ENCODE measurements around the gene GRWD1. TPM values are rescaled to one million over a fixed set of nuclear protein-coding genes. Genes with fewer than 3 reads are reported as not detected.

The GRWD1 gene
- total RNA-seq, 6 donors from 2014 or later: 10.5 to 44.1 (median 31.6) TPM

GRCh38 chr19:48475369-48476068 is 29.7 kb downstream of the GRWD1 start:
- H3K9me3 ChIP-seq: no peaks in the 10 kb centered on the region
- H3K4me1 ChIP-seq: peaks cover 4 to 20% (median 11%) of the 10 kb centered on the region in 4 donors
- no peak overlapping the region for H3K4me3 ChIP-seq
- peak overlapping the region in 1 of 4 donors; percentile 17 for H3K27ac ChIP-seq
- no peak for ATAC-seq (ENCODE audit: low FRiP score in 2 of 2)
- DNase-seq: no peak
- H3K36me3 ChIP-seq: peaks cover 51 to 88% (median 86%) of the 10 kb centered on the region in 4 donors
- H3K27me3 ChIP-seq: no peaks in the 10 kb centered on the region
- no peak for TF ChIP-seq EP300 (IDR thresholded peaks at IDR 0.05)
- no peak for TF ChIP-seq POLR2A (IDR thresholded peaks at IDR 0.05)
- TF ChIP-seq CTCF (IDR thresholded peaks at IDR 0.05): no peak
- no peak for TF ChIP-seq POLR2AphosphoS5 (IDR thresholded peaks at IDR 0.05)
- WGBS, 2 donors: 93 to 97% methylated on average over 8 to 17 of the region's 17 CpGs

GRCh38 chr19:48476176-48476575 is 30.4 kb downstream of the GRWD1 start:
- WGBS, 2 donors: 87 to 90% methylated on average over 8 of the region's 9 CpGs
- peaks cover 7 to 21% (median 14%) of the 10 kb centered on the region in 4 donors for H3K4me1 ChIP-seq
- no peaks in the 10 kb centered on the region for H3K27me3 ChIP-seq
- no peak for TF ChIP-seq EP300 (IDR thresholded peaks at IDR 0.05)
- no peak for TF ChIP-seq POLR2A (IDR thresholded peaks at IDR 0.05)
- peaks cover 47 to 81% (median 79%) of the 10 kb centered on the region in 4 donors for H3K36me3 ChIP-seq
- DNase-seq (no peak), ATAC-seq (ENCODE audit: low FRiP score in 2 of 2) (no peak)
- H3K4me3 ChIP-seq: no peak overlapping the region
- no peaks in the 10 kb centered on the region for H3K9me3 ChIP-seq
- no peak overlapping the region for H3K27ac ChIP-seq

- H3K4me1 ChIP-seq: peaks cover 9 to 31% (median 23%) of the 10 kb centered on the region in 4 donors
- WGBS, 2 donors: 80 to 89% methylated on average over 8 to 10 of the region's 10 CpGs
- no peak for ATAC-seq (ENCODE audit: low FRiP score in 2 of 2)
- DNase-seq: no peak
- H3K27ac ChIP-seq: peak overlapping the region in 1 of 4 donors; percentile 10
- TF ChIP-seq CTCF (IDR thresholded peaks at IDR 0.05): no peak
- no peak for TF ChIP-seq POLR2A (IDR thresholded peaks at IDR 0.05)
- H3K36me3 ChIP-seq: peaks cover 41 to 71% (median 69%) of the 10 kb centered on the region in 4 donors
- H3K4me3 ChIP-seq: no peak overlapping the region
- H3K27me3 ChIP-seq: no peaks in the 10 kb centered on the region
- H3K9me3 ChIP-seq: no peaks in the 10 kb centered on the region
Measured at GRCh38 chr19:48477067-48477685, 31.4 kb downstream of the GRWD1 start.

- 81 to 84% methylated on average over 18 to 21 of the region's 22 CpGs for WGBS, 2 donors
- H3K9me3 ChIP-seq: no peaks in the 10 kb centered on the region
- DNase-seq (no peak), ATAC-seq (ENCODE audit: low FRiP score in 2 of 2) (no peak)
- no peak overlapping the region for H3K4me3 ChIP-seq
- peak overlapping the region in 1 of 4 donors; percentile 10 for H3K27ac ChIP-seq
- H3K4me1 ChIP-seq: peaks cover 9 to 33% (median 24%) of the 10 kb centered on the region in 4 donors
- H3K27me3 ChIP-seq: no peaks in the 10 kb centered on the region
- peaks cover 38 to 65% (median 63%) of the 10 kb centered on the region in 4 donors for H3K36me3 ChIP-seq
- TF ChIP-seq EP300 (IDR thresholded peaks at IDR 0.05) (no peak), POLR2AphosphoS5 (IDR thresholded peaks at IDR 0.05) (no peak), CTCF (IDR thresholded peaks at IDR 0.05) (no peak), POLR2A (IDR thresholded peaks at IDR 0.05) (no peak)
Measured at GRCh38 chr19:48477698-48478338, 32.0 kb downstream of the GRWD1 start.
